Measurements from ENCODE around the gene PTOV1.

Gene PTOV1

GRCh38 chr19:49876422-49877019, 25.6 kb downstream of the PTOV1 start:
- H3K4me3 ChIP-seq (ENCODE audit: low read depth, low read length): peak overlapping the region; percentile 89
- peak; percentile 100 for DNase-seq (ENCODE audit: low read depth)
- no peak for TF ChIP-seq CTCF (IDR thresholded peaks at IDR 0.05; ENCODE audit: insufficient read depth, low read depth, low read length, missing control alignments)

- DNase-seq (ENCODE audit: low read depth): peak; percentile 100
- peak within 1 kb of the TSS; percentile 89 for H3K4me3 ChIP-seq (ENCODE audit: low read depth, low read length)
- TF ChIP-seq CTCF (IDR thresholded peaks at IDR 0.05; ENCODE audit: insufficient read depth, low read depth, low read length, missing control alignments): no peak
Observed at GRCh38 chr19:49877020-49877878, 26.3 kb downstream of the PTOV1 start, which contains the start of the genes AKT1S1 and TBC1D17. TSS of gene AKT1S1 (minus strand) at chr19:49877355. CDS start at chr19:49873295, 4,060 bp downstream. TSS of gene TBC1D17 (plus strand) at chr19:49877702. CDS start at chr19:49877724, 22 bp downstream.

- TF ChIP-seq CTCF (IDR thresholded peaks at IDR 0.05; ENCODE audit: insufficient read depth, low read depth, low read length, missing control alignments): no peak
Observed at GRCh38 chr19:49877879-49878743, 27.2 kb downstream of the PTOV1 start.

GRCh38 chr19:49878744-49879070, 27.7 kb downstream of the PTOV1 start:
- peak overlapping the region; percentile 89 for H3K4me3 ChIP-seq (ENCODE audit: low read depth, low read length)
- no peak for TF ChIP-seq CTCF (IDR thresholded peaks at IDR 0.05; ENCODE audit: insufficient read depth, low read depth, low read length, missing control alignments)
- no peak for DNase-seq (ENCODE audit: low read depth)

More at GRCh38 chr19:49877879-49878743, 27.2 kb downstream of the PTOV1 start:
- H3K4me3 ChIP-seq (ENCODE audit: low read depth, low read length): peak overlapping the region; percentile 89
- peak; percentile 99 for DNase-seq (ENCODE audit: low read depth)

GRCh38 chr19:49879243-49879963, 28.4 kb downstream of the PTOV1 start:
- TF ChIP-seq CTCF (IDR thresholded peaks at IDR 0.05; ENCODE audit: insufficient read depth, low read depth, low read length, missing control alignments): no peak
- DNase-seq (ENCODE audit: low read depth): no peak
- H3K4me3 ChIP-seq (ENCODE audit: low read depth, low read length): no peak overlapping the region

Measured in GM12865 (cell line).